ENCODE data around the gene MMP24OS.

Gene MMP24OS

GRCh38 chr20:35232575-35232974 lies 45.3 kb downstream of the MMP24OS start:
- Histone ChIP-seq H3K4me2 (ENCODE audit: insufficient read depth, low read length, poor library complexity, severe bottlenecking) (no peak overlapping the region), H2BK12ac (ENCODE audit: low read length) (no peak overlapping the region), H3K23ac (ENCODE audit: low read depth, low read length, poor library complexity) (no peak overlapping the region), H3K27me3 (ENCODE audit: control insufficient read depth in 3 of 3, insufficient read depth in 3 of 3, low read depth in 1 of 3, low read length in 3 of 3) (peaks cover 0 to 36% (median 2%) of the 10 kb centered on the region in 3 experiments), H2AK5ac (ENCODE audit: low read depth, low read length) (no peak overlapping the region), H3K36me3 (replicated peaks in 1 of 2; ENCODE audit: control insufficient read depth in 2 of 2, insufficient read depth in 2 of 2, low read length in 2 of 2) (no peaks in the 10 kb centered on the region), H3K14ac (ENCODE audit: low read length) (no peak overlapping the region), H2BK15ac (ENCODE audit: low read length) (no peak overlapping the region), H4K8ac (ENCODE audit: low read depth, low read length) (no peak overlapping the region), H2AFZ (ENCODE audit: low read length) (no peak overlapping the region), H4K91ac (ENCODE audit: low read depth, low read length, poor library complexity) (no peak overlapping the region), H3K18ac (ENCODE audit: low read length) (no peak overlapping the region), H3K9me3 (replicated peaks in 1 of 2; ENCODE audit: control insufficient read depth in 2 of 2, insufficient read depth in 1 of 2, low read depth in 1 of 2, low read length in 2 of 2) (no peaks in the 10 kb centered on the region), H2BK5ac (ENCODE audit: low read length) (no peak overlapping the region), H3K4me1 (ENCODE audit: control insufficient read depth in 2 of 2, insufficient read depth in 1 of 2, low read depth in 1 of 2, low read length in 2 of 2) (no peaks in the 10 kb centered on the region), H3K9ac (ENCODE audit: low read depth, low read length, poor library complexity) (no peak overlapping the region), H3K4me3 (ENCODE audit: low read length in 2 of 2) (no peak overlapping the region), H2BK120ac (ENCODE audit: low read depth, low read length) (no peak overlapping the region), H3K4ac (ENCODE audit: low read length) (no peak overlapping the region), H3K79me1 (ENCODE audit: low read depth, low read length) (no peaks in the 10 kb centered on the region), H3K27ac (replicated peaks; ENCODE audit: low read length) (no peak overlapping the region)
- no peak for DNase-seq (ENCODE audit: low spot score)
- whole genome bisulfite sequencing, 2 donors (ENCODE audit: extremely low coverage in 2 of 2, insufficient read length in 2 of 2, insufficient replicate concordance in 1 of 2), result no CpG with 5 or more reads among the region's 2 CpGs

GRCh38 chr20:35226884-35227681 lies 50.8 kb downstream of the MMP24OS start:
- Histone ChIP-seq H3K4me1 (ENCODE audit: control insufficient read depth in 2 of 2, insufficient read depth in 1 of 2, low read depth in 1 of 2, low read length in 2 of 2) (peaks cover 0 to 7% of the 10 kb centered on the region in 2 donors), H3K27me3 (ENCODE audit: control insufficient read depth in 3 of 3, insufficient read depth in 3 of 3, low read depth in 1 of 3, low read length in 3 of 3) (peaks cover 3 to 60% (median 16%) of the 10 kb centered on the region in 3 experiments), H2BK12ac (ENCODE audit: low read length) (no peak overlapping the region), H3K4me2 (ENCODE audit: insufficient read depth, low read length, poor library complexity, severe bottlenecking) (peak overlapping the region; percentile 80), H2BK120ac (ENCODE audit: low read depth, low read length) (no peak overlapping the region), H4K91ac (ENCODE audit: low read depth, low read length, poor library complexity) (no peak overlapping the region), H3K9ac (ENCODE audit: low read depth, low read length, poor library complexity) (peak overlapping the region; percentile 27), H3K14ac (ENCODE audit: low read length) (no peak overlapping the region), H3K23ac (ENCODE audit: low read depth, low read length, poor library complexity) (no peak overlapping the region), H2BK5ac (ENCODE audit: low read length) (no peak overlapping the region), H3K4ac (ENCODE audit: low read length) (no peak overlapping the region), H4K8ac (ENCODE audit: low read depth, low read length) (no peak overlapping the region), H3K79me1 (ENCODE audit: low read depth, low read length) (no peaks in the 10 kb centered on the region), H2AFZ (ENCODE audit: low read length) (peak overlapping the region; percentile 24), H3K18ac (ENCODE audit: low read length) (no peak overlapping the region), H3K27ac (replicated peaks; ENCODE audit: low read length) (no peak overlapping the region), H3K9me3 (replicated peaks in 1 of 2; ENCODE audit: control insufficient read depth in 2 of 2, insufficient read depth in 1 of 2, low read depth in 1 of 2, low read length in 2 of 2) (no peaks in the 10 kb centered on the region), H2AK5ac (ENCODE audit: low read depth, low read length) (no peak overlapping the region), H3K4me3 (ENCODE audit: low read length in 2 of 2) (peak overlapping the region; percentile 30 to 65), H2BK15ac (ENCODE audit: low read length) (no peak overlapping the region), H3K36me3 (replicated peaks in 1 of 2; ENCODE audit: control insufficient read depth in 2 of 2, insufficient read depth in 2 of 2, low read length in 2 of 2) (no peaks in the 10 kb centered on the region)
- no CpG with 5 or more reads among the region's 74 CpGs for WGBS, 2 donors (ENCODE audit: extremely low coverage in 2 of 2, insufficient read length in 2 of 2, insufficient replicate concordance in 1 of 2)
- DNase-seq (ENCODE audit: low spot score), result peak; percentile 72

All from neuronal stem cell (in vitro differentiated cells).